HepG2 (cell line): ENCODE results near the gene FBXO4. TPM values are rescaled to one million over a fixed set of nuclear protein-coding genes. Genes with fewer than 3 reads are reported as not detected.
A peak's percentile ranks its signal among the peaks of the same experiment; 100 is the strongest.

ENCODE experiments used
- ARNT2 ChIP-seq: sonication (generic); formaldehyde crosslinking; IDR thresholded peaks from 2 replicates; pipeline ENCODE4 v1.8.0; 2022; ENCODE audit warnings: mild to moderate bottlenecking, low read depth, missing genetic modification reagents, moderate library complexity
- BORCS8-MEF2B ChIP-seq: sonication (generic); formaldehyde crosslinking; IDR thresholded peaks from 2 replicates; pipeline ENCODE4 v1.8.0; 2022; ENCODE audit warnings: mild to moderate bottlenecking, missing genetic modification reagents
- FOXC1 ChIP-seq: sonication (generic); formaldehyde crosslinking; IDR thresholded peaks from 2 replicates; pipeline ENCODE4 v1.8.0; 2022; ENCODE audit warnings: mild to moderate bottlenecking, missing genetic modification reagents, borderline replicate concordance
- FOXO4 ChIP-seq: sonication (generic); formaldehyde crosslinking; conservative IDR thresholded peaks from 2 replicates; pipeline ENCODE4 v1.8.1; 2023; ENCODE audit warnings: missing genetic modification reagents
- GMEB2 ChIP-seq: IDR thresholded peaks from 2 replicates; pipeline ENCODE4 v1.6.1; 2016; ENCODE audit warnings: missing biosample characterization, missing genetic modification reagents, low read depth
- GPBP1L1 ChIP-seq: sonication (generic); formaldehyde crosslinking; IDR thresholded peaks from 2 replicates; pipeline ENCODE4 v1.5.0; 2020; ENCODE audit warnings: mild to moderate bottlenecking, missing genetic modification reagents
- HDAC2 ChIP-seq: sonication (generic); formaldehyde crosslinking; IDR thresholded peaks from 2 replicates; pipeline ENCODE4 v1.4.0; 2020; ENCODE audit warnings: missing genetic modification reagents
- MTA3 ChIP-seq: sonication (generic); formaldehyde crosslinking; IDR thresholded peaks from 2 replicates; pipeline ENCODE4 v1.4.0; 2020; ENCODE audit warnings: missing genetic modification reagents
- MYPOP ChIP-seq: sonication (generic); formaldehyde crosslinking; IDR thresholded peaks from 2 replicates; pipeline ENCODE4 v1.8.1; 2023; ENCODE audit warnings: mild to moderate bottlenecking, moderate library complexity, missing genetic modification reagents
- NR2F2 ChIP-seq: IDR thresholded peaks from 2 replicates; pipeline ENCODE4 v1.6.1; 2012; ENCODE audit warnings: low read depth, inconsistent platforms, borderline replicate concordance
- SAP130 ChIP-seq: IDR thresholded peaks from 2 replicates; pipeline ENCODE4 v1.6.1; 2016; ENCODE audit warnings: low read depth
- SMAD3 ChIP-seq: sonication (generic); formaldehyde crosslinking; IDR thresholded peaks from 2 replicates; pipeline ENCODE4 v1.4.0; 2020; ENCODE audit warnings: missing genetic modification reagents
- YEATS2 ChIP-seq: sonication (generic); formaldehyde crosslinking; IDR thresholded peaks from 2 replicates; pipeline ENCODE4 v1.4.0; 2020; ENCODE audit warnings: missing genetic modification reagents, borderline replicate concordance
- ZNF207 ChIP-seq: fragments of 450-650 bp; IDR thresholded peaks from 2 replicates; pipeline ENCODE4 v1.6.1; 2016; ENCODE audit warnings: antibody characterized with exemption, borderline replicate concordance
- ZNF264 ChIP-seq: sonication (generic); formaldehyde crosslinking; IDR thresholded peaks from 2 replicates; pipeline ENCODE4 v1.4.0; 2020; ENCODE audit warnings: missing genetic modification reagents
- ZNF549 ChIP-seq: sonication (generic); formaldehyde crosslinking; IDR thresholded peaks from 2 replicates; pipeline ENCODE4 v1.5.0; 2020; ENCODE audit warnings: missing genetic modification reagents
- polyA plus RNA-seq, 8 experiments: library from polyadenylated mRNA; depleted of rRNA in 3 of 8; stranded (reverse) in 7 of 8; unstranded in 1 of 8; fragments of >200 nt; fragmentation: Illumina TruSeq in 4 of 8; extraction: Trizol in 4 of 8; gene quantifications; 2 replicates each; pipeline versions ENCODE4 v1.2.1 to v1.2.3, GENCODE V29; 2011 to 2016; ENCODE audit warnings: low read depth in 4 of 8, missing spikeins in 1 of 8, mixed read lengths in 1 of 8; ENCODE audit not compliant: insufficient read depth in 1 of 8
- total RNA-seq, 5 experiments: library from RNA; depleted of rRNA; stranded (reverse); fragments of >200 nt; fragmentation: Illumina TruSeq; extraction: Trizol; gene quantifications; 2 replicates each; pipeline ENCODE4 v1.2.3, GENCODE V29; 2016; ENCODE audit warnings: low read depth in 1 of 5
- TF ChIP-seq, protein P1 (sequence below): IDR thresholded peaks from 2 replicates; pipeline ENCODE4 v1.4.0; 2020; ENCODE audit warnings: mild to moderate bottlenecking, missing genetic modification reagents
- TF ChIP-seq, protein P2 (sequence below): IDR thresholded peaks from 2 replicates; pipeline ENCODE4 v1.6.1; 2016; ENCODE audit warnings: missing compliant biosample characterization, missing genetic modification reagents, borderline replicate concordance

Gene FBXO4
- total and polyA plus RNA-seq, 2 of the 13 experiments (the other 11 are each of a cell fraction or from before 2014, with no cell fraction given): 5.2 to 16.4 TPM

GRCh38 chr5:41903892-41904799 is 20.9 kb upstream of the FBXO4 start, which contains the start of gene RIMOC1 (continued):
- peak; percentile 75; the same call in 1 of the 2 replicates for TF ChIP-seq ARNT2
- TF ChIP-seq SMAD3 (CRISPR knock-in tag): peak; percentile 36; the same call in 1 of the 2 replicates
- peak; percentile 97 for TF ChIP-seq BORCS8-MEF2B (CRISPR knock-in tag)
- TF ChIP-seq ZNF207: peak; percentile 98; the same call in 1 of the 2 replicates
- no peak for TF ChIP-seq GMEB2 (CRISPR knock-in tag)
- 0 out of 2 replicates have a peak, but pooled peaks have one; percentile 40 for TF ChIP-seq ZNF264 (CRISPR knock-in tag)
- peak; percentile 90 for TF ChIP-seq MYPOP
- TF ChIP-seq, protein P1, sequence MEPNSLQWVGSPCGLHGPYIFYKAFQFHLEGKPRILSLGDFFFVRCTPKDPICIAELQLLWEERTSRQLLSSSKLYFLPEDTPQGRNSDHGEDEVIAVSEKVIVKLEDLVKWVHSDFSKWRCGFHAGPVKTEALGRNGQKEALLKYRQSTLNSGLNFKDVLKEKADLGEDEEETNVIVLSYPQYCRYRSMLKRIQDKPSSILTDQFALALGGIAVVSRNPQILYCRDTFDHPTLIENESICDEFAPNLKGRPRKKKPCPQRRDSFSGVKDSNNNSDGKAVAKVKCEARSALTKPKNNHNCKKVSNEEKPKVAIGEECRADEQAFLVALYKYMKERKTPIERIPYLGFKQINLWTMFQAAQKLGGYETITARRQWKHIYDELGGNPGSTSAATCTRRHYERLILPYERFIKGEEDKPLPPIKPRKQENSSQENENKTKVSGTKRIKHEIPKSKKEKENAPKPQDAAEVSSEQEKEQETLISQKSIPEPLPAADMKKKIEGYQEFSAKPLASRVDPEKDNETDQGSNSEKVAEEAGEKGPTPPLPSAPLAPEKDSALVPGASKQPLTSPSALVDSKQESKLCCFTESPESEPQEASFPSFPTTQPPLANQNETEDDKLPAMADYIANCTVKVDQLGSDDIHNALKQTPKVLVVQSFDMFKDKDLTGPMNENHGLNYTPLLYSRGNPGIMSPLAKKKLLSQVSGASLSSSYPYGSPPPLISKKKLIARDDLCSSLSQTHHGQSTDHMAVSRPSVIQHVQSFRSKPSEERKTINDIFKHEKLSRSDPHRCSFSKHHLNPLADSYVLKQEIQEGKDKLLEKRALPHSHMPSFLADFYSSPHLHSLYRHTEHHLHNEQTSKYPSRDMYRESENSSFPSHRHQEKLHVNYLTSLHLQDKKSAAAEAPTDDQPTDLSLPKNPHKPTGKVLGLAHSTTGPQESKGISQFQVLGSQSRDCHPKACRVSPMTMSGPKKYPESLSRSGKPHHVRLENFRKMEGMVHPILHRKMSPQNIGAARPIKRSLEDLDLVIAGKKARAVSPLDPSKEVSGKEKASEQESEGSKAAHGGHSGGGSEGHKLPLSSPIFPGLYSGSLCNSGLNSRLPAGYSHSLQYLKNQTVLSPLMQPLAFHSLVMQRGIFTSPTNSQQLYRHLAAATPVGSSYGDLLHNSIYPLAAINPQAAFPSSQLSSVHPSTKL: peak; percentile 81
- TF ChIP-seq MTA3: no peak
- TF ChIP-seq ZNF549 (CRISPR knock-in tag): 0 out of 2 replicates have a peak, but pooled peaks have one; percentile 58
- TF ChIP-seq FOXC1 (CRISPR knock-in tag): peak; percentile 65
- TF ChIP-seq FOXO4 (CRISPR knock-in tag): 0 out of 2 replicates have a peak, but pooled peaks have one; percentile 93
- peak; percentile 97 for TF ChIP-seq YEATS2 (CRISPR knock-in tag)
- no peak for TF ChIP-seq GPBP1L1
- peak; percentile 99 for TF ChIP-seq SAP130 (CRISPR knock-in tag)
- TF ChIP-seq, protein P2, sequence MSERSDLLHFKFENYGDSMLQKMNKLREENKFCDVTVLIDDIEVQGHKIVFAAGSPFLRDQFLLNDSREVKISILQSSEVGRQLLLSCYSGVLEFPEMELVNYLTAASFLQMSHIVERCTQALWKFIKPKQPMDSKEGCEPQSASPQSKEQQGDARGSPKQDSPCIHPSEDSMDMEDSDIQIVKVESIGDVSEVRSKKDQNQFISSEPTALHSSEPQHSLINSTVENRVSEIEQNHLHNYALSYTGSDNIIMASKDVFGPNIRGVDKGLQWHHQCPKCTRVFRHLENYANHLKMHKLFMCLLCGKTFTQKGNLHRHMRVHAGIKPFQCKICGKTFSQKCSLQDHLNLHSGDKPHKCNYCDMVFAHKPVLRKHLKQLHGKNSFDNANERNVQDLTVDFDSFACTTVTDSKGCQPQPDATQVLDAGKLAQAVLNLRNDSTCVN (CRISPR knock-in tag): peak; percentile 73
- TF ChIP-seq NR2F2: peak; percentile 56; the same call in 1 of the 2 replicates
- TF ChIP-seq HDAC2 (CRISPR knock-in tag): peak; percentile 80
